WTC11 (cell line): ENCODE data around the gene BZW2.

Source experiments
- CREB1 ChIP-seq: sonication (generic); formaldehyde crosslinking; IDR thresholded peaks from 2 replicates; pipeline ENCODE4 v1.8.0; 2023; ENCODE audit warnings: mild to moderate bottlenecking, missing genetic modification reagents
- E2F4 ChIP-seq: sonication (generic); formaldehyde crosslinking; IDR thresholded peaks from 2 replicates; pipeline ENCODE4 v1.8.1; 2022; ENCODE audit warnings: low read depth, mild to moderate bottlenecking, moderate library complexity, missing genetic modification reagents, borderline replicate concordance
- FOXP1 ChIP-seq: sonication (generic); formaldehyde crosslinking; IDR thresholded peaks from 2 replicates; pipeline ENCODE4 v1.8.0; 2022; ENCODE audit warnings: missing genetic modification reagents, mild to moderate bottlenecking, moderate library complexity, borderline replicate concordance
- NR2C2 ChIP-seq: sonication (generic); formaldehyde crosslinking; IDR thresholded peaks from 2 replicates; pipeline ENCODE4 v1.8.0; 2022; ENCODE audit warnings: mild to moderate bottlenecking, missing genetic modification reagents
- NR3C1 ChIP-seq: sonication (generic); formaldehyde crosslinking; conservative IDR thresholded peaks from 2 replicates; pipeline ENCODE4 v1.8.1; 2023; ENCODE audit warnings: low read depth, mild to moderate bottlenecking, missing genetic modification reagents
- RELA ChIP-seq: sonication (generic); formaldehyde crosslinking; IDR thresholded peaks from 2 replicates; pipeline ENCODE4 v1.8.1; 2022; ENCODE audit warnings: missing genetic modification reagents, mild to moderate bottlenecking, borderline replicate concordance
- SP1 ChIP-seq: sonication (generic); formaldehyde crosslinking; conservative IDR thresholded peaks from 2 replicates; pipeline ENCODE4 v1.8.1; 2022; ENCODE audit warnings: missing genetic modification reagents
- ZBTB21 ChIP-seq: sonication (generic); formaldehyde crosslinking; IDR thresholded peaks from 2 replicates; pipeline ENCODE4 v1.8.1; 2023; ENCODE audit warnings: mild to moderate bottlenecking, missing genetic modification reagents, borderline replicate concordance
- TF ChIP-seq, protein P1 (sequence below): fragments of 200-600 bp; IDR thresholded peaks from 2 replicates; pipeline ENCODE4 v1.8.0; 2022; ENCODE audit warnings: antibody characterized with exemption
- TF ChIP-seq, protein P2 (sequence below): sonication (generic); formaldehyde crosslinking; IDR thresholded peaks from 2 replicates; pipeline ENCODE4 v1.8.0; 2022; ENCODE audit warnings: mild to moderate bottlenecking, missing genetic modification reagents

GRCh38 chr7:16754856-16755317, 108.9 kb downstream of the BZW2 start:
- TF ChIP-seq, protein P1, sequence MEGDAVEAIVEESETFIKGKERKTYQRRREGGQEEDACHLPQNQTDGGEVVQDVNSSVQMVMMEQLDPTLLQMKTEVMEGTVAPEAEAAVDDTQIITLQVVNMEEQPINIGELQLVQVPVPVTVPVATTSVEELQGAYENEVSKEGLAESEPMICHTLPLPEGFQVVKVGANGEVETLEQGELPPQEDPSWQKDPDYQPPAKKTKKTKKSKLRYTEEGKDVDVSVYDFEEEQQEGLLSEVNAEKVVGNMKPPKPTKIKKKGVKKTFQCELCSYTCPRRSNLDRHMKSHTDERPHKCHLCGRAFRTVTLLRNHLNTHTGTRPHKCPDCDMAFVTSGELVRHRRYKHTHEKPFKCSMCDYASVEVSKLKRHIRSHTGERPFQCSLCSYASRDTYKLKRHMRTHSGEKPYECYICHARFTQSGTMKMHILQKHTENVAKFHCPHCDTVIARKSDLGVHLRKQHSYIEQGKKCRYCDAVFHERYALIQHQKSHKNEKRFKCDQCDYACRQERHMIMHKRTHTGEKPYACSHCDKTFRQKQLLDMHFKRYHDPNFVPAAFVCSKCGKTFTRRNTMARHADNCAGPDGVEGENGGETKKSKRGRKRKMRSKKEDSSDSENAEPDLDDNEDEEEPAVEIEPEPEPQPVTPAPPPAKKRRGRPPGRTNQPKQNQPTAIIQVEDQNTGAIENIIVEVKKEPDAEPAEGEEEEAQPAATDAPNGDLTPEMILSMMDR, result no peak
- no peak for TF ChIP-seq FOXP1 (CRISPR knock-in tag)
- no peak for TF ChIP-seq NR3C1 (CRISPR knock-in tag)
- no peak for TF ChIP-seq NR2C2 (CRISPR knock-in tag)
- TF ChIP-seq CREB1 (CRISPR knock-in tag), result no peak
- TF ChIP-seq, protein P2, sequence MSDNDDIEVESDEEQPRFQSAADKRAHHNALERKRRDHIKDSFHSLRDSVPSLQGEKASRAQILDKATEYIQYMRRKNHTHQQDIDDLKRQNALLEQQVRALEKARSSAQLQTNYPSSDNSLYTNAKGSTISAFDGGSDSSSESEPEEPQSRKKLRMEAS (CRISPR knock-in tag), result no peak
- TF ChIP-seq SP1 (CRISPR knock-in tag), result no peak
- TF ChIP-seq E2F4 (CRISPR knock-in tag), result no peak
- TF ChIP-seq RELA (CRISPR knock-in tag), result no peak
- no peak for TF ChIP-seq ZBTB21 (CRISPR knock-in tag)
